Kidney glomerular epithelial cell (primary cell): ENCODE data around the gene ANXA10.
"Not testable (repeated sequence)": the region's sequence is repeated elsewhere in the genome, so short reads cannot be mapped to it uniquely, and the experiment has no call there.

ENCODE experiments used
- DNase-seq: peaks from one replicate; lab custom pipeline; 2025; lab: John Stamatoyannopoulos, UW

ANXA10 gene

DNA sequence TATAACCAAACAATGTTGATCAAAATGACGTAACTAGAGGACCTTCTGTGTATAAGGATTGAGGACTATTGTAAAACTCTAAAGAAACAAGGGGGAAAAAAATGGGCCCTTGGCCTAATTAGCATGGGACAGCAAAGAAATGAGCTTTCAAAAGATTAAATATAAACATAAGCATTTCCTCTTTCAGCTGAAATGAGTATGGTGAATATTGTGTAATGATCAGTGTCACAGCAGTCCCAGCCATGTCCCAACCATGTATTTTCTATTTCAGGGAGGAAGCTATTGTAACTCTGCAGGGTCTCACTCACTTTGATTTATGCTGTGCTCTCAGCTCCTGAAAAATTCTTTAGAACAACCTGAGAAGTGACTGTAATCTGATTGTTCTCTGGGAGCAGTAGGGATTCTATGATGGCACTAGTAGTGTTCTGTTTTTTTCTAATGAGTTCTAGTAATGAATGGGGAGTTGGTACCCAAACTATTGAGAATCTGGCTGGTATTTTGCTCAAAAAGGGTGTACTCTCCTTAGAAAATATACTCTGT lies 25.8 kb downstream of the ANXA10 start:
- DNase-seq: no peak

- DNase-seq: no peak
These were observed 26.8 kb downstream of the ANXA10 start for GRCh38 chr4:168119100-168119499.

- DNase-seq: no peak
These were observed 27.6 kb downstream of the ANXA10 start for GRCh38 chr4:168119890-168120289.

- no peak for DNase-seq
These were observed 28.5 kb downstream of the ANXA10 start for GRCh38 chr4:168120811-168121210.

GRCh38 chr4:168124008-168124641 lies 31.8 kb downstream of the ANXA10 start:
- no peak for DNase-seq

- DNase-seq: no peak
These were observed 34.6 kb downstream of the ANXA10 start for GRCh38 chr4:168126952-168127351.

DNA sequence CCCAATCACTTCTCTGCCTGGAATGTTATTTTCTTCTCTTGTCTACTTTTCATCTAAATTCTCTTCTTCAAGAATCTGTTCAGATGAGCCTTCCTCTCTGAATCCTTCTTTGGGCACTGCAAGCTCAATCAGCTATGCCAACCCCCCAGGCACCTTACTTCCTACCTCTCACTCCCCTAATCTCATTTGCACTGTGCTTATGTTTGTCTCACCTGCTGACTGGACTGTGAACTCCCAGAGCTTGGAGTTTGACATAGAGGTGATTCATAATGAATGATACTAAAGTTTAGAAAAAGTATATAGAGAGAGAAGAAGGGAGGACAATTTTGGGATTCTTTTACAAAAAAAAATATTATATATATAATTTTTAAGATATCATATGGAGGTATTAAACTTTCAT lies 36.3 kb downstream of the ANXA10 start:
- no peak for DNase-seq

- no peak for DNase-seq
These were observed 36.9 kb downstream of the ANXA10 start for GRCh38 chr4:168129046-168129772.

DNA sequence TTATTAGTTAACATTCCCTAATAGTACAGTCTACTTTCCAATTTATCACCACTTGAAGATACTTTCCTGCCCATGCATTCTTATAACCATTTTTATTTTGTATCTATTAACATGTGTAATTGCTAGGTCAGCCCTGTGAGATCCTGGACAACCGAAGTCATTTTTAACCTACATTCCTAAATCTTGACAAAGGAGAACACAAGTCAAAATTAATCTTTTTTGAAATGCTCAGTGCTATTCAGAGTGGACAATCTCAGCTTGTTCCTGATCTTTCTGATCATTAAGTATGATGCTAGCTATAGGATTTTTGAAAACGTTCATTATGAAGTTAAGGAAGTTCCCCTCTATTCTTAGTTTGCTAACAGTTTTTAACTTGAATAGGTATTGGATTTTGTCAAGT lies 37.5 kb downstream of the ANXA10 start:
- DNase-seq: no peak

GRCh38 chr4:168131196-168131595 lies 38.9 kb downstream of the ANXA10 start:
- DNase-seq: no peak

DNA sequence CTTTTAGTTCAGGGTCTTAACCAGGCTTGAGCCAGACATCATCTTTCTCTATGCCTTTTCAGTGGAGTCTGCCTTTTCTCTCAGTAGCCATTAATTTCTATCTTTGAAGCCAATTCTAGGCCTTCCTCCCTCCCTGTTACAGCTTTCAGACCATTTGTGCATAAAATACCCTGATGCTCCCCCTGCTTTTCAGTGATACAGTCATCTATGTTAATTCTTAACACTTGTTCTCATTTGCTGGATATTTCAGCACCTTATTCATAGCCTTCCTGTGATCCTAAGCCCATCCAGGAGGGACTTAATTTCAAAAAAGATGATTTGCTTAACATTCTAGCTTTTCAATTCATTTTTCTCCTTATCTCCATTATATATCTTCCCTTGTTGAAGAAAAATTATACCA lies 42.3 kb downstream of the ANXA10 start:
- no peak for DNase-seq

- not testable (repeated sequence) for DNase-seq
These were observed 43.5 kb downstream of the ANXA10 start for GRCh38 chr4:168135860-168136259.

- DNase-seq: not testable (repeated sequence)
These were observed 45.4 kb downstream of the ANXA10 start for GRCh38 chr4:168137695-168138094.

DNA sequence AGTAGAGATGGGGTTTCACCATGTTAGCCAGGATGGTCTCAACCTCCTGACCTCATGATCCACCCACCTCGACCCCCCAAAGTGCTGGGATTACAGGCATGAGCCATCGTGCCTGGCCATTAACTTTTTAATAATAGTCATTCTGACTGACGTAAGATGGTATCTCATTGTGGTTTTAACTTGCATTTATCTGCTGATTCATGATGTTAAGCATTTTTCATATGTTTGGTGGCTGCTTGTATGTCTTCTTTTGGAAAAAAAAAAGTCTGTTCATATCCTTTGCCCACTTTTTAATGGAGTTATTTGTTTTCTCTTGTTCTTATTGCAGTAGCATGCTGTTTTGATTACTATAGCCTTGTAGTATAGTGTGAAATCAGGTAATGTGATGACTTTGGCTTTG lies 45.8 kb downstream of the ANXA10 start:
- peak; percentile 66 for DNase-seq

GRCh38 chr4:168139336-168139735 lies 47.0 kb downstream of the ANXA10 start:
- no peak for DNase-seq

DNA sequence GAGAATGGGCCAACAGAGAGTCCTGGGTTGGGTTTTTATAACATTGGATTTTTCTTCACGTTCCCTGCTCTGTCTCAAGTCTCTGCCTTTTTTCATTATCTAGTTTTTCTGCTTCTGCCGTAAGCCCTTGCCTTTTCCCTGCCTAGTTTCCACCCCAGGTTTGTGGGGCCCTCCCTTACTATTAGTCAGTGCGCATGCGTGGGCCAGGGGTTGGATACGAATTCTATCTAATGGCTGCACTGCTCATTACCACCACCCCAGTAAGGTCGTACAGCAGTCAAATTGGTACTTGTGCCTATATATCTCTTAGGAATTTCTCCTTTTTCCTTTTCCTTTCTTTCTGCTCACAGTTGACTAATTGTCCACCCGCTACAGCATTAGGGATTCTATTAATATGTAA lies 49.4 kb downstream of the ANXA10 start:
- DNase-seq: no peak

- DNase-seq: no peak
These were observed 51.3 kb downstream of the ANXA10 start for GRCh38 chr4:168143601-168144000.

- no peak for DNase-seq
These were observed 58.2 kb downstream of the ANXA10 start for GRCh38 chr4:168150420-168151050.

DNA sequence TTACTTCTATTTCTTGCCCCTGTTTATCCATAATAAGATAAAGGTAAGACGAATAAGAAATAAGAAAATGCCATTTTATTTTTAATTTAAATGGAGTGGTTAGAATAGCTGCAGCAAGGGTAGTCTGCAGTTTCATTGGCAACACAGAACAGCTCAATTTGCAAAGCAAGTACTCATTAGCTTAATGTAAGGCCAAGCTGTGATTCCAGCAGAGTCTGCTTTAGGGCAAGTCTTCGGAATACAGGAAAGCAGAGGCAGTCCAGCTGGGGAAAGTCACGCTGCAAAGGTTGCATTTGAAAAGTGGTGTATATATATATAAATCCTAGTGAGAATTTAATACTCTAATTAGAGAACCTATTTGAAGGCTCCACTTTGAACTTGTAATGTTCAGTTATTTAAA lies 59.0 kb downstream of the ANXA10 start:
- DNase-seq: no peak

GRCh38 chr4:168152837-168153500 lies 60.6 kb downstream of the ANXA10 start:
- DNase-seq: no peak

- DNase-seq: peak; percentile 36
These were observed 61.5 kb downstream of the ANXA10 start for GRCh38 chr4:168153596-168154440.
